Measurements from ENCODE around the gene PWP2. TPM values are rescaled to one million over a fixed set of nuclear protein-coding genes. Genes with fewer than 3 reads are reported as not detected.
A peak's percentile ranks its signal among the peaks of the same experiment; 100 is the strongest.
"Not testable (repeated sequence)": the region's sequence is repeated elsewhere in the genome, so short reads cannot be mapped to it uniquely, and the experiment has no call there.

Gene PWP2
- total and polyA plus RNA-seq, 4 experiments from 2014 or later: 0.35 to 28.2 (median 20.6) TPM

DNA sequence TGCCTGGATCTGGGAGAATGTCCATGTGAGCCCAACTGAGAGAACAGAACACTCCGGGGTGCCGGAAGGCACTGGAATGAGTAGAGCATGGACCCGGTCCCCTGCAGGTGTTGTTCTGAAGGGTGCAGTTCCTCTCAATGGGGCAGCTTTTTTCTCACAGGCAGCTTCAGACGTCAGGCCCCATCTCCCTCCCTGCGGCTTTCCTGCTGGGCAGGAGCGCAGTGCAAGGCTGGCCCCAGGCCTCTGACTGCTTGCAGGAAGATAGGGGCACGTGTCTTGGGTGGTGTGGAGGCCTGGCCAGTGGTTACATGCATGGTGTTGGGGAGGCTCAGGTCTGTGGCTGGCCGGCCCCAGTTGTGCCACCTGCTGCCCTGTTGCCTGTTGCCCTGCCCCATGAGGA lies 36.8 kb downstream of the PWP2 start:
- H3K4me1 ChIP-seq (ENCODE audit: insufficient read depth, low read length); H3K27ac ChIP-seq (ENCODE audit: low read depth, low read length); POLR2A ChIA-PET (ENCODE audit: partially characterized antibody); CTCF ChIA-PET (ENCODE audit: partially characterized antibody); H3K27me3 ChIP-seq (ENCODE audit: insufficient read depth, low read length); H3K27me3 Mint-ChIP-seq; H3K9me3 ChIP-seq (ENCODE audit: control insufficient read depth in 1 of 2, low read length in 2 of 2); H3K9me3 Mint-ChIP-seq; H3K4me3 ChIP-seq (ENCODE audit: low read length in 2 of 2); H3K4me1 Mint-ChIP-seq; intact Hi-C loops (cut with micrococcal nuclease); H3K36me3 Mint-ChIP-seq; H3K36me3 ChIP-seq (ENCODE audit: insufficient read depth, low read length); H3K4me3 Mint-ChIP-seq: not testable (repeated sequence)
- DNase-seq: peak in 3 of 5 donors; percentile 23 to 37 (median 26)
- peak overlapping the region in 1 of 7 donors; percentile 60 for H3K27ac Mint-ChIP-seq

- H3K36me3 Mint-ChIP-seq; intact Hi-C loops (cut with micrococcal nuclease); H3K9me3 Mint-ChIP-seq; H3K4me3 Mint-ChIP-seq; H3K27me3 ChIP-seq (ENCODE audit: insufficient read depth, low read length); H3K36me3 ChIP-seq (ENCODE audit: insufficient read depth, low read length); H3K4me1 ChIP-seq (ENCODE audit: insufficient read depth, low read length); H3K9me3 ChIP-seq (ENCODE audit: control insufficient read depth in 1 of 2, low read length in 2 of 2); H3K27ac Mint-ChIP-seq; H3K4me1 Mint-ChIP-seq; H3K27me3 Mint-ChIP-seq; H3K4me3 ChIP-seq (ENCODE audit: low read length in 2 of 2); CTCF ChIA-PET (ENCODE audit: partially characterized antibody); POLR2A ChIA-PET (ENCODE audit: partially characterized antibody); H3K27ac ChIP-seq (ENCODE audit: low read depth, low read length); DNase-seq: not testable (repeated sequence)
Measured at GRCh38 chr21:44144784-44145602, 37.8 kb downstream of the PWP2 start.

DNA sequence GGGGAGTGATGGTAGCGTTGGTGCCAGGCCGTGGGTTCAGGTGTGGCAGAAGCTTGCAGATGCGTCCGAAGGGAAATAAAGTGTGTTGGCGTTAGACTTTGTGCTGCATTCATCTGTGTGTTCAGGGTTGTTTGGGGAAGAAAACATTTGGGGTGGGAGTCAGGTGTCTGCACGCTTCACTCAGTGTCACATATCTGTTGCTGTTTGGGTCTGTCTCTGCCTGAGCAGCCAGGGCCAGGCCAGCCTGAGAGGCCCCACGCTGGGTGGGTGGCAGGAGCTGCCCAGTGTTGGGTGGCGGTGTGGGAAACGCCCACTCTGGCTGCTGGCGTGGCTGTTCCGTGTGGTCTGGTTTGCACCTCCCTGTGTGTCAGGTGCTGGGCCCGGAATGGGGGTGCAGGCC lies 38.4 kb downstream of the PWP2 start:
- H3K36me3 Mint-ChIP-seq; H3K36me3 ChIP-seq (ENCODE audit: insufficient read depth, low read length); H3K27ac Mint-ChIP-seq; intact Hi-C loops (cut with micrococcal nuclease); H3K4me1 ChIP-seq (ENCODE audit: insufficient read depth, low read length); H3K4me3 ChIP-seq (ENCODE audit: low read length in 2 of 2); H3K4me3 Mint-ChIP-seq; CTCF ChIA-PET (ENCODE audit: partially characterized antibody); H3K27me3 Mint-ChIP-seq; H3K9me3 Mint-ChIP-seq; H3K27ac ChIP-seq (ENCODE audit: low read depth, low read length); H3K9me3 ChIP-seq (ENCODE audit: control insufficient read depth in 1 of 2, low read length in 2 of 2); POLR2A ChIA-PET (ENCODE audit: partially characterized antibody); H3K27me3 ChIP-seq (ENCODE audit: insufficient read depth, low read length); H3K4me1 Mint-ChIP-seq: not testable (repeated sequence)
- DNase-seq: peak in 2 of 5 donors; percentile 8 to 12

DNA sequence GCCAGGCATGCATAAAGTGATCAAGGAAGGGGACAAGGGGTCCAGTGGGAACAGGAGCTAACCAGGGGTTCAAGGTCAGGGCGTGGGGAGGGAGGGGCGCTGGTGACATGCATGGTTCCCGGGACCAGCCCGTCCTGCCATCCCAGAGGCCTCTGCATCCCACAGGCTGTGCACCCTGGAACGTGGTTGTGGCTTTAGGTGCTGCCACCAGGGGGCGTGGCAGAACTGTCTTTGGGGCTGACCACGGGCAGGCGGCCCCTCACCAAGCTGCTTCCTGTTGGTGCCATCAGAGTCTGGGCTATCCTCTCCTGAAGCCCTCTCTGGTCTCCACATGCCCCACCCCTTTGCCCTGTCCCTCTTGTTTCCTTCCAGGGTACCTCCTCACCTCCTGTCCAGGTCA lies 39.9 kb downstream of the PWP2 start:
- intact Hi-C loops (cut with micrococcal nuclease); H3K4me1 ChIP-seq (ENCODE audit: insufficient read depth, low read length); H3K4me1 Mint-ChIP-seq; H3K27ac Mint-ChIP-seq; H3K4me3 ChIP-seq (ENCODE audit: low read length in 2 of 2); H3K4me3 Mint-ChIP-seq; POLR2A ChIA-PET (ENCODE audit: partially characterized antibody); CTCF ChIA-PET (ENCODE audit: partially characterized antibody); H3K27me3 Mint-ChIP-seq; H3K9me3 Mint-ChIP-seq; H3K27ac ChIP-seq (ENCODE audit: low read depth, low read length); DNase-seq; H3K36me3 ChIP-seq (ENCODE audit: insufficient read depth, low read length); H3K36me3 Mint-ChIP-seq; H3K27me3 ChIP-seq (ENCODE audit: insufficient read depth, low read length); H3K9me3 ChIP-seq (ENCODE audit: control insufficient read depth in 1 of 2, low read length in 2 of 2): not testable (repeated sequence)

DNA sequence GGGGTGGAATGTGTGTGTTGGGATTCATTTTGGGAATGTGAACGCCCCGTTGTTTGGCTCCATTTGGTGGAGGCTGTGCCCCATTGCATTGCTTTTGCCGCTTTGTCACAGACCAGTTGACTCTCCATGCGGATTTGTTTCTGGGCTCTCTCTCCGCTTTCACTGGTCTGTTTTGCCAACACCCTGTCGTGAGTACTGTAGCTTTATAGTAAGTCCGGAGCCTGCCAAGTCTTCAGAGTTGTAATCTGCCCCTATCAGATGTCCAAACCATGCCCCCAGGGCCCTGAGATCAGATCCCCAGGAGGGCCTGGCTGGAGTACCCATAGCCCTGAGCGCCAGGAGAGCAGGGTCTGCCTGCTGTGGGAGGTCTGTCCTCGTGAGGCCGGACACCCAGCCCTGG lies 43.1 kb downstream of the PWP2 start:
- H3K4me3 ChIP-seq (ENCODE audit: low read length in 2 of 2); H3K4me1 ChIP-seq (ENCODE audit: insufficient read depth, low read length); H3K27ac Mint-ChIP-seq; H3K4me1 Mint-ChIP-seq; intact Hi-C loops (cut with micrococcal nuclease); H3K36me3 ChIP-seq (ENCODE audit: insufficient read depth, low read length); H3K36me3 Mint-ChIP-seq; H3K9me3 Mint-ChIP-seq; DNase-seq; H3K27me3 Mint-ChIP-seq; POLR2A ChIA-PET (ENCODE audit: partially characterized antibody); H3K27ac ChIP-seq (ENCODE audit: low read depth, low read length); H3K27me3 ChIP-seq (ENCODE audit: insufficient read depth, low read length); CTCF ChIA-PET (ENCODE audit: partially characterized antibody); H3K9me3 ChIP-seq (ENCODE audit: control insufficient read depth in 1 of 2, low read length in 2 of 2); H3K4me3 Mint-ChIP-seq: not testable (repeated sequence)

- H3K4me3 Mint-ChIP-seq; H3K27ac Mint-ChIP-seq; H3K4me1 Mint-ChIP-seq; H3K27me3 Mint-ChIP-seq; H3K4me3 ChIP-seq (ENCODE audit: low read length in 2 of 2); H3K27ac ChIP-seq (ENCODE audit: low read depth, low read length); intact Hi-C loops (cut with micrococcal nuclease); H3K27me3 ChIP-seq (ENCODE audit: insufficient read depth, low read length); H3K36me3 Mint-ChIP-seq; H3K9me3 ChIP-seq (ENCODE audit: control insufficient read depth in 1 of 2, low read length in 2 of 2); POLR2A ChIA-PET (ENCODE audit: partially characterized antibody); CTCF ChIA-PET (ENCODE audit: partially characterized antibody); H3K36me3 ChIP-seq (ENCODE audit: insufficient read depth, low read length); H3K4me1 ChIP-seq (ENCODE audit: insufficient read depth, low read length); H3K9me3 Mint-ChIP-seq: not testable (repeated sequence)
- peak in 1 of 5 donors; percentile 43 for DNase-seq
Measured at GRCh38 chr21:44153214-44153888, 46.2 kb downstream of the PWP2 start.

DNA sequence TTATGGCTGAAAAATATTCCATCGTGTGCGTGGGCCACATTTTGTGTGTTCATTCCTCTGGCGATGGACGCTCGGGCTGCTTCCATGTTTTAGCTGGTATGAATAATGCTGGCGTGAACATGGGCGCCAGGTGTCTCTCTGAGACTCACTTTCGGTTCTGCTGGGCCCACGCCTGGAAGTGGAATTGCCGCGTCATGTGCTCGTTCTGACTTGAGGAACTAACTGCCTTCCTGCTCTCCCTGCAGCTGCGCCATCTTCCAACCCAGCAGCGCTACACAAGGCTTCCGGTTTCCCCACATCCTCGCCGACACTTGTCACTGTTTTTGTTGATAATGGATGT lies 46.7 kb downstream of the PWP2 start:
- H3K9me3 Mint-ChIP-seq; H3K4me1 Mint-ChIP-seq; H3K9me3 ChIP-seq (ENCODE audit: control insufficient read depth in 1 of 2, low read length in 2 of 2); H3K27ac ChIP-seq (ENCODE audit: low read depth, low read length); H3K36me3 ChIP-seq (ENCODE audit: insufficient read depth, low read length); H3K27me3 Mint-ChIP-seq; H3K4me1 ChIP-seq (ENCODE audit: insufficient read depth, low read length); H3K27me3 ChIP-seq (ENCODE audit: insufficient read depth, low read length); H3K36me3 Mint-ChIP-seq; H3K4me3 ChIP-seq (ENCODE audit: low read length in 2 of 2); intact Hi-C loops (cut with micrococcal nuclease); H3K4me3 Mint-ChIP-seq; POLR2A ChIA-PET (ENCODE audit: partially characterized antibody); CTCF ChIA-PET (ENCODE audit: partially characterized antibody): not testable (repeated sequence)
- DNase-seq: peak; percentile 12 to 75 (median 30)
- peak overlapping the region in 2 of 7 donors; percentile 25 to 30 for H3K27ac Mint-ChIP-seq

DNA sequence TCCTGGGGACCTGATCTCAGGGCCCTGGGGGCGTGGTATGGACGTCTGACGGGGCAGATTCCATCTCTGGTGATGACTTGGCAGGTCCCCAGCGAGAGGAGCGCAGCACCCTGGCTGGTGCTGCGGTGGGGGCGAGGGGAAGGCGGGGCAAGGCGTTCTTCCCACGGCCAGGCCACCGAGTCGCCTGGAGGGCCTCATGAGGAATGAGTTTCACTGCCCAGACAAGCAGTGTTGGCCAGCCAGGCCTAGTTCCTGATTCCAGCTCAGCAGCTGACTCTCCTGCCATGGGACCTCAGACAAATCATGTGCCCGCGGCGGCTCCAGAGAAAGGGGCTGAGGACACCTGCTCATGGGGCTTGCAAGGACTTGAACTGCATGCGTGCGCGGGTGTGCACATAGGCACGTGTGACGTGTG lies 47.6 kb downstream of the PWP2 start:
- CTCF ChIA-PET (ENCODE audit: partially characterized antibody): not testable (repeated sequence)

More for the DNA sequence above, 47.6 kb downstream of the PWP2 start:
- intact Hi-C loops (cut with micrococcal nuclease); POLR2A ChIA-PET (ENCODE audit: partially characterized antibody); H3K9me3 Mint-ChIP-seq; H3K4me3 ChIP-seq (ENCODE audit: low read length in 2 of 2); H3K27me3 ChIP-seq (ENCODE audit: insufficient read depth, low read length); H3K4me3 Mint-ChIP-seq; H3K36me3 ChIP-seq (ENCODE audit: insufficient read depth, low read length); H3K36me3 Mint-ChIP-seq; H3K27ac Mint-ChIP-seq; H3K27ac ChIP-seq (ENCODE audit: low read depth, low read length); DNase-seq; H3K4me1 ChIP-seq (ENCODE audit: insufficient read depth, low read length); H3K4me1 Mint-ChIP-seq; H3K9me3 ChIP-seq (ENCODE audit: control insufficient read depth in 1 of 2, low read length in 2 of 2); H3K27me3 Mint-ChIP-seq: not testable (repeated sequence)
